ENCODE data around the gene AHCYL1.

- no peak for TF ChIP-seq CTCF (IDR thresholded peaks at IDR 0.05; ENCODE audit: low read depth, low read length, missing input control)
- no peak for TF ChIP-seq MAX (IDR thresholded peaks at IDR 0.05)
- TF ChIP-seq GABPA (IDR thresholded peaks at IDR 0.05 in 1 of 2, conservative IDR thresholded peaks at IDR 0.05 in 1 of 2) = no peak
- no peak for TF ChIP-seq TAF1 (conservative IDR thresholded peaks at IDR 0.05)
- no peak for TF ChIP-seq JUND (IDR thresholded peaks at IDR 0.05)
- no peak for TF ChIP-seq REST (IDR thresholded peaks at IDR 0.05)
- no peak for TF ChIP-seq HNF4G (IDR thresholded peaks at IDR 0.05)
- TF ChIP-seq ZBTB33 (IDR thresholded peaks at IDR 0.05) = no peak
- TF ChIP-seq YY1 (IDR thresholded peaks at IDR 0.05) = no peak
Observed at GRCh38 chr1:110056776-110057175, 72.2 kb downstream of the AHCYL1 start.
